Activated naive CD4-positive, alpha-beta T cell treated with anti-CD3 and anti-CD28 coated beads, Interleukin-2, amount 50 U/mL, for 72 hours (primary cell): Measurements from ENCODE around the gene FUNDC2. TPM values are rescaled to one million over a fixed set of nuclear protein-coding genes. Genes with fewer than 3 reads are reported as not detected.

Experiments used
- ATAC-seq, 2 donors: fragments of 150-1000 bp; cut with Tn5 transposase; 2 replicates each; pipeline ENCODE4 v1.10.0; 2021; ENCODE audit warnings: mild to moderate bottlenecking in 2 of 2, moderate library complexity in 2 of 2
- DNase-seq, 2 donors: peaks; one replicate each; pipeline ENCODE4 v3.0.0; 2021 to 2022; ENCODE audit warnings: low spot score in 2 of 2
- H3K27ac Mint-ChIP-seq, 2 donors: one replicate each; pipeline ENCODE4 v1.8.0; 2022; ENCODE audit warnings: mild to moderate bottlenecking in 2 of 2, mixed read lengths in 2 of 2
- H3K36me3 Mint-ChIP-seq, 2 donors: one replicate each; pipeline ENCODE4 v1.8.0; 2022; ENCODE audit warnings: mixed read lengths in 2 of 2
- H3K9me3 Mint-ChIP-seq, 2 donors: one replicate each; pipeline ENCODE4 v1.8.0; 2022; ENCODE audit warnings: mixed read lengths in 2 of 2
- total RNA-seq, 2 donors: library from RNA; stranded (reverse); gene quantifications; one replicate each; pipeline ENCODE4 v1.2.3, GENCODE V29; 2022

FUNDC2 gene
- total RNA-seq, 2 donors from 2014 or later: 62.2 to 95.1 TPM

- H3K27ac Mint-ChIP-seq: no peak overlapping the region
- ATAC-seq: peak; percentile 61 to 64
- no peaks in the 10 kb centered on the region for H3K9me3 Mint-ChIP-seq
- DNase-seq: peak in 1 of 2 donors; percentile 10
- H3K36me3 Mint-ChIP-seq: peaks cover 6 to 13% of the 10 kb centered on the region in 2 donors
These were observed 67.9 kb downstream of the FUNDC2 start for GRCh38 chrX:155094468-155095061.

GRCh38 chrX:155105919-155106318, 79.3 kb downstream of the FUNDC2 start:
- ATAC-seq (no peak), DNase-seq (no peak)
- H3K36me3 Mint-ChIP-seq: peaks cover 0 to 9% of the 10 kb centered on the region in 2 donors
- H3K9me3 Mint-ChIP-seq: no peaks in the 10 kb centered on the region
- no peak overlapping the region for H3K27ac Mint-ChIP-seq

GRCh38 chrX:155108427-155108826, 81.8 kb downstream of the FUNDC2 start:
- Mint-ChIP-seq H3K27ac (peak overlapping the region in 1 of 2 donors; percentile 69), H3K36me3 (peaks cover 0 to 15% of the 10 kb centered on the region in 2 donors), H3K9me3 (no peaks in the 10 kb centered on the region)
- no peak for DNase-seq
- peak; percentile 88 to 91 for ATAC-seq

Other genes with a start within 250 kb of the FUNDC2 start
- gene MPP1, start 221.4 kb upstream of the FUNDC2 start, total RNA-seq: 10 to 100 TPM; 30.2 to 32.8 TPM
- gene SMIM9, start 192.2 kb upstream of the FUNDC2 start, total RNA-seq: not detected
- gene F8A1, start 140.5 kb upstream of the FUNDC2 start, total RNA-seq: 10 to 100 TPM in 1 of 2 donors, 1 to 10 TPM in 1; 7.5 to 17.6 TPM
- 1 to 10 TPM; 5.6 to 5.8 TPM for gene F8, start 4.1 kb upstream of the FUNDC2 start, total RNA-seq
- gene CMC4, start 44.3 kb downstream of the FUNDC2 start, total RNA-seq: 1 to 10 TPM; 4.8 to 7.6 TPM
- gene MTCP1, start 44.3 kb downstream of the FUNDC2 start, total RNA-seq: 10 to 100 TPM; 17.1 to 19.5 TPM
- 10 to 100 TPM; 15.7 to 31.5 TPM for gene BRCC3, start 44.7 kb downstream of the FUNDC2 start, total RNA-seq
- gene VBP1, start 189.6 kb downstream of the FUNDC2 start, total RNA-seq: 100 to 1,000 TPM in 1 of 2 donors, 10 to 100 TPM in 1; 82.3 to 144 TPM
- 10 to 100 TPM in 1 of 2 donors, 1 to 10 TPM in 1; 8.3 to 13.4 TPM for gene RAB39B, start 237.6 kb downstream of the FUNDC2 start, total RNA-seq